ENCODE measurements around the gene SRD5A2.

- TF ChIP-seq, protein P1, sequence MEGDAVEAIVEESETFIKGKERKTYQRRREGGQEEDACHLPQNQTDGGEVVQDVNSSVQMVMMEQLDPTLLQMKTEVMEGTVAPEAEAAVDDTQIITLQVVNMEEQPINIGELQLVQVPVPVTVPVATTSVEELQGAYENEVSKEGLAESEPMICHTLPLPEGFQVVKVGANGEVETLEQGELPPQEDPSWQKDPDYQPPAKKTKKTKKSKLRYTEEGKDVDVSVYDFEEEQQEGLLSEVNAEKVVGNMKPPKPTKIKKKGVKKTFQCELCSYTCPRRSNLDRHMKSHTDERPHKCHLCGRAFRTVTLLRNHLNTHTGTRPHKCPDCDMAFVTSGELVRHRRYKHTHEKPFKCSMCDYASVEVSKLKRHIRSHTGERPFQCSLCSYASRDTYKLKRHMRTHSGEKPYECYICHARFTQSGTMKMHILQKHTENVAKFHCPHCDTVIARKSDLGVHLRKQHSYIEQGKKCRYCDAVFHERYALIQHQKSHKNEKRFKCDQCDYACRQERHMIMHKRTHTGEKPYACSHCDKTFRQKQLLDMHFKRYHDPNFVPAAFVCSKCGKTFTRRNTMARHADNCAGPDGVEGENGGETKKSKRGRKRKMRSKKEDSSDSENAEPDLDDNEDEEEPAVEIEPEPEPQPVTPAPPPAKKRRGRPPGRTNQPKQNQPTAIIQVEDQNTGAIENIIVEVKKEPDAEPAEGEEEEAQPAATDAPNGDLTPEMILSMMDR (IDR thresholded peaks at IDR 0.05), result no peak
- TF ChIP-seq POLR2AphosphoS5 (IDR thresholded peaks at IDR 0.05) (no peak), EP300 (IDR thresholded peaks at IDR 0.05) (no peak), POLR2A (IDR thresholded peaks at IDR 0.05) (no peak)
Observed at GRCh38 chr2:31581124-31581795, 522 bp upstream of the SRD5A2 start.
